Measurements from ENCODE around the gene PCDH18. TPM values are rescaled to one million over a fixed set of nuclear protein-coding genes. Genes with fewer than 3 reads are reported as not detected.
"Not testable (repeated sequence)": the region's sequence is repeated elsewhere in the genome, so short reads cannot be mapped to it uniquely, and the experiment has no call there.

The PCDH18 gene
- total and polyA plus RNA-seq, 2 of the 4 experiments (the other 2 are of a cell fraction) = 41.3 to 119 TPM

DNA sequence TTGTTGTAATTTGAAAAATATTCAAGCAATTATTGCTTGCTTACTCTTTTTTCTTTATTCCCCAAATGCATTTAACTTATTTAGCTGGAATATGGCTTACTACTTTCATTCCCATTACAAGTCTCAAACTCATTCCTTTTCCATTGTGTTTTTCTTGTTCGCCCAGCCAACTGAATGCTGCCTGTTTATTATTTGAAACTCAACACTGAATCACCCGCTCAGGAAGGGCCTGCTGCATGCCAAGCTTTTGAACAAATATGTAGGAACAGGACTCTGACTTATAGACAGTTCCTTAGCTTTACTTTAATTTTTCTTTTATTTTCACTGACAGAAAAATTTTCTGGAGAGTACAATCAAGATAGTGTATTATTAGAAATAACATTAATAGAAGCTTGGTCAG is 12.9 kb downstream of the PCDH18 start:
- H3K9ac ChIP-seq (ENCODE audit: low read depth, low read length) = no peak overlapping the region

DNA sequence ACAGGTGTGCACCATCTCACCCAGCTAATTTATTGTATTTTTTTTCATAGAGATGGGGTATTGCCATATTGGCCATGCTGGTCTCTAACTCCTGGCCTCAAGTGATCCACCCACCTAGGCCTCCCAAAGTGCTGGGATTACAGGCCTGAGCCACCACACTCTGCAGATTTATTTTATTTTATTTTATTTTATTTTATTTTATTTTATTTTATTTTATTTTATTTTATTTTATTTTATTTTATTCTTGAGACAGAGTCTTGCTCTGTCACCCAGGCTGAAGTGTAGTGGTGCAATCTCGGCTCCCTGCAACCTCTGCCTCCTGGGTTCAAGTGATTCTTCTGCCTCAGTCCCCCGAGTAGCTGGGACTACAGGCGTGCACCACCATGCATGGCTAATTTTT is 15.0 kb downstream of the PCDH18 start:
- H4K8ac ChIP-seq (ENCODE audit: low read depth in 2 of 2, low read length in 2 of 2); H3K9me3 ChIP-seq (ENCODE audit: control insufficient read depth, insufficient read depth, low read length); H2AFZ ChIP-seq (replicated peaks; ENCODE audit: low read length, poor library complexity); H3K27me3 ChIP-seq (ENCODE audit: control insufficient read depth, insufficient read depth, low read length); H2BK120ac ChIP-seq (ENCODE audit: low read depth, low read length); H4K5ac ChIP-seq (ENCODE audit: low read depth, low read length); H3K4me3 ChIP-seq (ENCODE audit: insufficient read depth, low read depth, low read length); CTCF ChIA-PET; H3K14ac ChIP-seq (replicated peaks; ENCODE audit: low read depth, low read length); BruUV-seq (replicated peaks); H3K27ac ChIP-seq (ENCODE audit: insufficient read depth, low read length); H2BK5ac ChIP-seq (ENCODE audit: low read depth, low read length, poor library complexity, severe bottlenecking); dilution Hi-C loops (cut with HindIII; ENCODE audit: low sequenced_read_pairs, unreplicated experiment); H4K20me1 ChIP-seq (ENCODE audit: insufficient read depth, low read length); H2BK15ac ChIP-seq (ENCODE audit: low read depth, low read length); H3K4me1 ChIP-seq (ENCODE audit: control insufficient read depth, insufficient read depth, low read length); H3K79me1 ChIP-seq (ENCODE audit: low read depth in 1 of 2, low read length in 2 of 2); ATAC-seq (ENCODE audit: low read depth); H2BK20ac ChIP-seq (ENCODE audit: low read depth, low read length); H3K18ac ChIP-seq (ENCODE audit: low read depth, low read length); H3K4me2 ChIP-seq (ENCODE audit: low read depth, low read length); H3K56ac ChIP-seq (ENCODE audit: extremely low read depth, insufficient read depth, low read length); H4K91ac ChIP-seq (ENCODE audit: insufficient read depth, low read depth, low read length); H3K9ac ChIP-seq (ENCODE audit: low read depth, low read length); H2AK5ac ChIP-seq (ENCODE audit: low read depth, low read length); DNase-seq; H3K4ac ChIP-seq (ENCODE audit: low read depth, low read length); H3K9me1 ChIP-seq (ENCODE audit: insufficient read depth, low read length); H3K23ac ChIP-seq (ENCODE audit: low read depth, low read length); H2AK9ac ChIP-seq (replicated peaks; ENCODE audit: low read depth, low read length, poor library complexity): not testable (repeated sequence)
- H3K36me3 ChIP-seq (ENCODE audit: control insufficient read depth, insufficient read depth, low read length) = peaks cover 20% of the 10 kb centered on the region
- intact Hi-C loops (cut with micrococcal nuclease) = loop anchor here (5.0 kb wide), 1 partner anchor 145 kb away; no protein-coding TSS in a partner anchor
- in situ Hi-C loops (cut with MboI; ENCODE audit: low sequenced_read_pairs) = loop anchor here (25.0 kb wide), 1 partner anchor 230 kb away; no protein-coding TSS in a partner anchor
- WGBS, 2 experiments (ENCODE audit: extremely low coverage in 2 of 2, insufficient read length in 1 of 2) = 100% methylated on average over 2 of the region's 3 CpGs; no CpG with 5 or more reads in 1 of the 2 experiments
- POLR2A ChIA-PET (ENCODE audit: unreplicated experiment) = interaction anchor here (0.6 kb wide), 1 partner anchor 104 kb away, joined by 4 read pairs; no protein-coding TSS in a partner anchor

More for the DNA sequence above, 12.9 kb downstream of the PCDH18 start:
- no peak overlapping the region for H2BK15ac ChIP-seq (ENCODE audit: low read depth, low read length)
- H2BK20ac ChIP-seq (ENCODE audit: low read depth, low read length) = no peak overlapping the region
- H4K8ac ChIP-seq (ENCODE audit: low read depth in 2 of 2, low read length in 2 of 2) = no peak overlapping the region
- no peak overlapping the region for H3K4me3 ChIP-seq (ENCODE audit: insufficient read depth, low read depth, low read length)
- peaks cover 18% of the 10 kb centered on the region; the same call in 1 of the 2 replicates for H4K20me1 ChIP-seq (ENCODE audit: insufficient read depth, low read length)
- H4K5ac ChIP-seq (ENCODE audit: low read depth, low read length) = no peak overlapping the region
- H3K79me1 ChIP-seq (ENCODE audit: low read depth in 1 of 2, low read length in 2 of 2) = peaks cover 11 to 15% of the 10 kb centered on the region in 2 experiments
- ChIA-PET CTCF (interaction anchor here (1.1 to 1.6 kb wide), 2 partner anchors 10 to 395 kb away, joined by 3 to 4 read pairs; no protein-coding TSS in a partner anchor), POLR2A (ENCODE audit: unreplicated experiment) (interaction anchor here (0.5 to 0.8 kb wide), 2 partner anchors 67 to 378 kb away, joined by 3 to 7 read pairs; no protein-coding TSS in a partner anchor)
- H3K27ac ChIP-seq (ENCODE audit: insufficient read depth, low read length) = no peak overlapping the region; the same call in 1 of the 2 replicates
- peaks cover 7% of the 10 kb centered on the region; the same call in 1 of the 2 replicates for H3K9me1 ChIP-seq (ENCODE audit: insufficient read depth, low read length)
- BruUV-seq (replicated peaks) = no TSS peak
- DNase-seq = peak; percentile 83
- H3K56ac ChIP-seq (ENCODE audit: extremely low read depth, insufficient read depth, low read length) = no peak overlapping the region
- intact Hi-C loops (cut with micrococcal nuclease) = loop anchor here (5.0 kb wide), 1 partner anchor 147 kb away; no protein-coding TSS in a partner anchor
- no peak overlapping the region for H2AK9ac ChIP-seq (replicated peaks; ENCODE audit: low read depth, low read length, poor library complexity)
- no peaks in the 10 kb centered on the region for H3K9me3 ChIP-seq (ENCODE audit: control insufficient read depth, insufficient read depth, low read length)
- no peaks in the 10 kb centered on the region for H3K27me3 ChIP-seq (ENCODE audit: control insufficient read depth, insufficient read depth, low read length)
- H3K4ac ChIP-seq (ENCODE audit: low read depth, low read length) = no peak overlapping the region
- H4K91ac ChIP-seq (ENCODE audit: insufficient read depth, low read depth, low read length) = no peak overlapping the region
- in situ Hi-C loops (cut with MboI; ENCODE audit: low sequenced_read_pairs) = loop anchor here (25.0 kb wide), 1 partner anchor 232 kb away; no protein-coding TSS in a partner anchor
- peak; percentile 73 for ATAC-seq (ENCODE audit: low read depth)
- H3K23ac ChIP-seq (ENCODE audit: low read depth, low read length) = no peak overlapping the region
- H3K36me3 ChIP-seq (ENCODE audit: control insufficient read depth, insufficient read depth, low read length) = peaks cover 30% of the 10 kb centered on the region
- dilution Hi-C loops (cut with HindIII; ENCODE audit: low sequenced_read_pairs, unreplicated experiment) = no loop called here
- no peak overlapping the region for H2AK5ac ChIP-seq (ENCODE audit: low read depth, low read length)
- TF ChIP-seq USF2 (IDR thresholded peaks at IDR 0.05; ENCODE audit: low read depth, low read length) = no peak
- TF ChIP-seq RAD21 (IDR thresholded peaks at IDR 0.05; ENCODE audit: low read length) = 0 out of 2 replicates have a peak, but pooled peaks have one; percentile 6
- H3K18ac ChIP-seq (ENCODE audit: low read depth, low read length) = no peak overlapping the region
- no peak overlapping the region for H2AFZ ChIP-seq (replicated peaks; ENCODE audit: low read length, poor library complexity)
- H3K4me1 ChIP-seq (ENCODE audit: control insufficient read depth, insufficient read depth, low read length) = no peaks in the 10 kb centered on the region
- no CpG with 5 or more reads among the region's 2 CpGs for WGBS, 2 experiments (ENCODE audit: extremely low coverage in 2 of 2, insufficient read length in 1 of 2)
- no peak overlapping the region for H3K4me2 ChIP-seq (ENCODE audit: low read depth, low read length)
- H2BK5ac ChIP-seq (ENCODE audit: low read depth, low read length, poor library complexity, severe bottlenecking) = peak overlapping the region; percentile 85
- no peak overlapping the region for H2BK120ac ChIP-seq (ENCODE audit: low read depth, low read length)
- no peak overlapping the region for H3K14ac ChIP-seq (replicated peaks; ENCODE audit: low read depth, low read length)
